ENCODE data around the gene LRMDA. TPM values are rescaled to one million over a fixed set of nuclear protein-coding genes. Genes with fewer than 3 reads are reported as not detected.

Gene LRMDA
- total RNA-seq, 1 experiment from 2014 or later = 4.8 TPM

DNA sequence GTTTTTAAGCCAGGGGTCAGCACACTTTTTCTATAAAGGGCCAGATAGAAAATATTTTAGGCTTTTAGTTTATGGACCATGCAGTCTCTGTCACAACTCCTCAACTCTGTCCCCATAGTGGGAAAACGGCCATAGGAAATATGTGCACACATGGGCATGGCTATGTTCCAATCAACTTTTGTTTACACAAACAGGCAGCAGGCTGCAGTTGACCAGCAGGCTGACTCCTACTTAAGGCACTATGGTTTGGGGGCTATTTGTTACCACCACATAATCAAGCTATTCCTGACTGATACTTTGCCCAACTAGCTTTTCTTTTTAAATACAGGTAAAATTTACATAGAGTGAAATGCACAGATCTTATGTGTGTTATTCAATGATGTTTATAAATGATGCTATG lies 362.4 kb downstream of the LRMDA start (continued):
- TF ChIP-seq, protein P1, sequence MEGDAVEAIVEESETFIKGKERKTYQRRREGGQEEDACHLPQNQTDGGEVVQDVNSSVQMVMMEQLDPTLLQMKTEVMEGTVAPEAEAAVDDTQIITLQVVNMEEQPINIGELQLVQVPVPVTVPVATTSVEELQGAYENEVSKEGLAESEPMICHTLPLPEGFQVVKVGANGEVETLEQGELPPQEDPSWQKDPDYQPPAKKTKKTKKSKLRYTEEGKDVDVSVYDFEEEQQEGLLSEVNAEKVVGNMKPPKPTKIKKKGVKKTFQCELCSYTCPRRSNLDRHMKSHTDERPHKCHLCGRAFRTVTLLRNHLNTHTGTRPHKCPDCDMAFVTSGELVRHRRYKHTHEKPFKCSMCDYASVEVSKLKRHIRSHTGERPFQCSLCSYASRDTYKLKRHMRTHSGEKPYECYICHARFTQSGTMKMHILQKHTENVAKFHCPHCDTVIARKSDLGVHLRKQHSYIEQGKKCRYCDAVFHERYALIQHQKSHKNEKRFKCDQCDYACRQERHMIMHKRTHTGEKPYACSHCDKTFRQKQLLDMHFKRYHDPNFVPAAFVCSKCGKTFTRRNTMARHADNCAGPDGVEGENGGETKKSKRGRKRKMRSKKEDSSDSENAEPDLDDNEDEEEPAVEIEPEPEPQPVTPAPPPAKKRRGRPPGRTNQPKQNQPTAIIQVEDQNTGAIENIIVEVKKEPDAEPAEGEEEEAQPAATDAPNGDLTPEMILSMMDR (IDR thresholded peaks at IDR 0.05 in 2 of 3, conservative IDR thresholded peaks at IDR 0.05 in 1 of 3; ENCODE audit: borderline replicate concordance in 1 of 3, insufficient read depth in 1 of 3, low read depth in 2 of 3, low read length in 2 of 3) = no peak
- no peak for TF ChIP-seq JUND (IDR thresholded peaks at IDR 0.05)
- TF ChIP-seq, protein P2, sequence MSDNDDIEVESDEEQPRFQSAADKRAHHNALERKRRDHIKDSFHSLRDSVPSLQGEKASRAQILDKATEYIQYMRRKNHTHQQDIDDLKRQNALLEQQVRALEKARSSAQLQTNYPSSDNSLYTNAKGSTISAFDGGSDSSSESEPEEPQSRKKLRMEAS (IDR thresholded peaks at IDR 0.05) = no peak
- no peak for TF ChIP-seq ELF1 (IDR thresholded peaks at IDR 0.05; ENCODE audit: borderline replicate concordance, low read depth)

DNA sequence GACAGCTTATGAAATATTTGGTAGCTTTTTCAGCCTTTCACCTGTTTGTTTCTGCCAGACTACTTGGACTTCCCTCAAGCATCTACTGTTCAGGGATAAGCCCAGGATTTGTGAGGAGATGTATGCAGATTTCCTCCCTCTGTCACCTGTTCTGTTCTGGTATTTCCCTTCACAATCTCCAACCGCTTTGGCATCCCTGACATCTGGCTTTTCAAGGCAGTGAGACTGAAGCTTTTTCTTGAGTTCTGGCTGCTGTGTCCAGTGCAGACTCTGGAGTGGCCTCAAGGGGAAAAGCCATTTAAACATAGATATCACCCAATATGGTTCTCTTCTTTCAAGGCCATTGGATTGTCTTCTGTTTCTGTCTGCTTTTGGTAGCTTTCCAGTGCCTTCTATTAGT lies 369.7 kb downstream of the LRMDA start:
- H3K9ac ChIP-seq (ENCODE audit: low read length) = no peak overlapping the region
- no peak overlapping the region for H3K4me2 ChIP-seq (ENCODE audit: low read length)
- no peaks in the 10 kb centered on the region for H3K79me2 ChIP-seq (ENCODE audit: insufficient read depth, low read length)
- intact Hi-C loops (cut with micrococcal nuclease) = no loop called here
- POLR2A ChIA-PET = no interaction called here
- DNase-seq (ENCODE audit: low read depth, low spot score) (no peak), ATAC-seq (no peak)
- H3K4me3 ChIP-seq (replicated peaks in 1 of 2; ENCODE audit: low read depth in 1 of 2, low read length in 2 of 2) = no peak overlapping the region
- H3K4me1 ChIP-seq (ENCODE audit: control insufficient read depth in 1 of 2, insufficient read depth in 2 of 2, low read length in 2 of 2) = no peaks in the 10 kb centered on the region
- CTCF ChIA-PET = no interaction called here
- no peaks in the 10 kb centered on the region for H4K20me1 ChIP-seq (ENCODE audit: insufficient read depth)
- TF ChIP-seq RAD21 (IDR thresholded peaks at IDR 0.05; ENCODE audit: low read depth) = no peak
- H3K9me3 ChIP-seq (ENCODE audit: control insufficient read depth in 1 of 2, insufficient read depth in 1 of 2, low read depth in 1 of 2, low read length in 2 of 2) = no peaks in the 10 kb centered on the region
- no peak overlapping the region for H2AFZ ChIP-seq (ENCODE audit: low read depth, low read length, poor library complexity, severe bottlenecking)
- RAD21 ChIA-PET (ENCODE audit: low non-redundant PET in 1 of 2, low total read pairs in 2 of 2, uncharacterized antibody in 2 of 2, unreplicated experiment in 2 of 2) = no interaction called here
- H3K27me3 ChIP-seq (ENCODE audit: insufficient read depth, low read length) = 0 out of 2 replicates have a peak, but pooled peaks cover 12% of the 10 kb centered on the region
- H3K9me2 ChIP-seq (ENCODE audit: insufficient read depth) = no peaks in the 10 kb centered on the region
- no peak overlapping the region for H3K27ac ChIP-seq (ENCODE audit: low read depth, low read length)
- no peaks in the 10 kb centered on the region for H3K36me3 ChIP-seq (ENCODE audit: control insufficient read depth in 1 of 2, insufficient read depth in 2 of 2, low read length in 2 of 2)
- BruUV-seq (replicated peaks) = no TSS peak

DNA sequence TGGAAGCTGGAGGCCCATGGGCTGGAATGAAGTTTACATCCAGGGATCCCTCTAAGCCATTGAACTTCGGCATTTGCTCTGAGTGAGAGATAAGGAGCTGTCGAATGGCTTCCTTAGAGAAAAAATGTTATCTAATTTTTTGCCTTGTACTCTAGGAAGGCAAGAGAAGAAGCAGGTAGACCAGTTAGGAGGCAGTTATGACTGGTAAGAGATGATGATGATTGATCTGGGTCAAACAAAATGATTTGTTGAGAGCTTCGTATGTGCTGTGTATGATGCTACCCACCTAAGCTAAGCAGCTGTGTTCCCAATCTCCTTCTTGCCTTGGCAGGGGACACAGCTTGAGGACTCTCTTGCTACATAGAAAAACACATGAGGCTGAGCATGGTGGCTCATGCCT lies 370.2 kb downstream of the LRMDA start:
- ChIA-PET POLR2A (no interaction called here), CTCF (no interaction called here), RAD21 (ENCODE audit: low non-redundant PET in 1 of 2, low total read pairs in 2 of 2, uncharacterized antibody in 2 of 2, unreplicated experiment in 2 of 2) (no interaction called here)
- DNase-seq (ENCODE audit: low read depth, low spot score) (no peak), ATAC-seq (no peak)
- H3K27ac ChIP-seq (ENCODE audit: low read depth, low read length) = no peak overlapping the region
- no peaks in the 10 kb centered on the region for H3K4me1 ChIP-seq (ENCODE audit: control insufficient read depth in 1 of 2, insufficient read depth in 2 of 2, low read length in 2 of 2)
- H3K36me3 ChIP-seq (ENCODE audit: control insufficient read depth in 1 of 2, insufficient read depth in 2 of 2, low read length in 2 of 2) = no peaks in the 10 kb centered on the region
- no peak overlapping the region for H3K9ac ChIP-seq (ENCODE audit: low read length)
- no peak overlapping the region for H3K4me3 ChIP-seq (replicated peaks in 1 of 2; ENCODE audit: low read depth in 1 of 2, low read length in 2 of 2)
- no TSS peak for BruUV-seq (replicated peaks)
- H3K4me2 ChIP-seq (ENCODE audit: low read length) = no peak overlapping the region
- H3K27me3 ChIP-seq (ENCODE audit: insufficient read depth, low read length) = 0 out of 2 replicates have a peak, but pooled peaks cover 12% of the 10 kb centered on the region
- no peaks in the 10 kb centered on the region for H4K20me1 ChIP-seq (ENCODE audit: insufficient read depth)
- no peaks in the 10 kb centered on the region for H3K79me2 ChIP-seq (ENCODE audit: insufficient read depth, low read length)
- H3K9me3 ChIP-seq (ENCODE audit: control insufficient read depth in 1 of 2, insufficient read depth in 1 of 2, low read depth in 1 of 2, low read length in 2 of 2) = no peaks in the 10 kb centered on the region
- H3K9me2 ChIP-seq (ENCODE audit: insufficient read depth) = no peaks in the 10 kb centered on the region
- H2AFZ ChIP-seq (ENCODE audit: low read depth, low read length, poor library complexity, severe bottlenecking) = no peak overlapping the region
- intact Hi-C loops (cut with micrococcal nuclease) = no loop called here
- TF ChIP-seq SP1 (IDR thresholded peaks at IDR 0.05; ENCODE audit: low read depth) = no peak
- no peak for TF ChIP-seq SRF (IDR thresholded peaks at IDR 0.05; ENCODE audit: low read depth)
- TF ChIP-seq TCF7L2 (IDR thresholded peaks at IDR 0.05; ENCODE audit: borderline replicate concordance, extremely low read depth, insufficient read depth, insufficient read length) = no peak
- TF ChIP-seq ELF1 (IDR thresholded peaks at IDR 0.05; ENCODE audit: borderline replicate concordance, low read depth) = no peak
- no peak for TF ChIP-seq EZH2 (IDR thresholded peaks at IDR 0.05)
- no peak for TF ChIP-seq EGR1 (IDR thresholded peaks at IDR 0.05; ENCODE audit: low read depth)
- TF ChIP-seq EZH2phosphoT487 (IDR thresholded peaks at IDR 0.05; ENCODE audit: borderline replicate concordance) = no peak
- TF ChIP-seq, protein P3, sequence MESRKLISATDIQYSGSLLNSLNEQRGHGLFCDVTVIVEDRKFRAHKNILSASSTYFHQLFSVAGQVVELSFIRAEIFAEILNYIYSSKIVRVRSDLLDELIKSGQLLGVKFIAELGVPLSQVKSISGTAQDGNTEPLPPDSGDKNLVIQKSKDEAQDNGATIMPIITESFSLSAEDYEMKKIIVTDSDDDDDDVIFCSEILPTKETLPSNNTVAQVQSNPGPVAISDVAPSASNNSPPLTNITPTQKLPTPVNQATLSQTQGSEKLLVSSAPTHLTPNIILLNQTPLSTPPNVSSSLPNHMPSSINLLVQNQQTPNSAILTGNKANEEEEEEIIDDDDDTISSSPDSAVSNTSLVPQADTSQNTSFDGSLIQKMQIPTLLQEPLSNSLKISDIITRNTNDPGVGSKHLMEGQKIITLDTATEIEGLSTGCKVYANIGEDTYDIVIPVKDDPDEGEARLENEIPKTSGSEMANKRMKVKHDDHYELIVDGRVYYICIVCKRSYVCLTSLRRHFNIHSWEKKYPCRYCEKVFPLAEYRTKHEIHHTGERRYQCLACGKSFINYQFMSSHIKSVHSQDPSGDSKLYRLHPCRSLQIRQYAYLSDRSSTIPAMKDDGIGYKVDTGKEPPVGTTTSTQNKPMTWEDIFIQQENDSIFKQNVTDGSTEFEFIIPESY (IDR thresholded peaks at IDR 0.05; ENCODE audit: extremely low read depth, insufficient replicate concordance, low read length) = no peak
- TF ChIP-seq, protein P4, sequence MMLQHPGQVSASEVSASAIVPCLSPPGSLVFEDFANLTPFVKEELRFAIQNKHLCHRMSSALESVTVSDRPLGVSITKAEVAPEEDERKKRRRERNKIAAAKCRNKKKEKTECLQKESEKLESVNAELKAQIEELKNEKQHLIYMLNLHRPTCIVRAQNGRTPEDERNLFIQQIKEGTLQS (IDR thresholded peaks at IDR 0.05) = no peak
- no peak for TF ChIP-seq ZFX (IDR thresholded peaks at IDR 0.05)

All from HCT116 (cell line).